Measurements from ENCODE around the gene MAML2. TPM values are rescaled to one million over a fixed set of nuclear protein-coding genes. Genes with fewer than 3 reads are reported as not detected.
"Not testable (repeated sequence)": the region's sequence is repeated elsewhere in the genome, so short reads cannot be mapped to it uniquely, and the experiment has no call there.

MAML2 gene
- total RNA-seq, 4 donors from 2014 or later = 20.0 to 33.7 (median 23.2) TPM

DNA sequence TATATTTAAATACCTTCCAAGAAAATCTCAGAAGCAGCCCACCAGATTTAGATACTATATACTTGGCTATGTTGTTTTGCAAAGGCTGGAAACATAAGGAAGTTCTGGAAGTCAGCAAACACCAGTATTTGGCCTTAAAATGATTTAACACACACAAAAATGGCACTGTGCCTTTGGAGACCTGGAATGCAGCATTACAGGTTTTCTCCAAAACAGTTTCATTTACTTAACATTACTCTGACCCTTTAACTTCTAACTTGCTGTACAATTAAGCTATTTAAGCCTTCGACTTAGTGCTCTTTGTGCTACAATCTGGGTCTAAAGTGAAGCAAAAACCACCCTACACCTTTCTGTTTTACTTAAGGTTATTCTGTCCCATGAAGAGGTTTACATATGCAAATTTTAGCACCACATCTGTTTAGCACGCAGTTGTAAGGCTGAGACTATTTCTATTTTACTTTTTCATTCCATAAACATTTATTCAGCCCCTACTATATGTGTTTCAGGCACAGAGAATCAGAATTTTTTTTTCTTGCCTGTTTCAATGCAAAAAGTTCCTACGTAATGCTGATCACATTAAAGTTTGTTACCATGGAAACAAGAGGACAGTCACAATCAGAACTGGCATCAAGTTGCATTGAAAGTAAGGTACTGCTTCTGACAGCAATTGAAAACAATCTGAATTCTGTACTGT is 70.3 kb downstream of the MAML2 start:
- DNase-seq (ENCODE audit: extremely low spot score) = no peak
- H3K4me1 ChIP-seq = peaks cover 3 to 18% (median 12%) of the 10 kb centered on the region in 4 donors
- TF ChIP-seq, protein P1, sequence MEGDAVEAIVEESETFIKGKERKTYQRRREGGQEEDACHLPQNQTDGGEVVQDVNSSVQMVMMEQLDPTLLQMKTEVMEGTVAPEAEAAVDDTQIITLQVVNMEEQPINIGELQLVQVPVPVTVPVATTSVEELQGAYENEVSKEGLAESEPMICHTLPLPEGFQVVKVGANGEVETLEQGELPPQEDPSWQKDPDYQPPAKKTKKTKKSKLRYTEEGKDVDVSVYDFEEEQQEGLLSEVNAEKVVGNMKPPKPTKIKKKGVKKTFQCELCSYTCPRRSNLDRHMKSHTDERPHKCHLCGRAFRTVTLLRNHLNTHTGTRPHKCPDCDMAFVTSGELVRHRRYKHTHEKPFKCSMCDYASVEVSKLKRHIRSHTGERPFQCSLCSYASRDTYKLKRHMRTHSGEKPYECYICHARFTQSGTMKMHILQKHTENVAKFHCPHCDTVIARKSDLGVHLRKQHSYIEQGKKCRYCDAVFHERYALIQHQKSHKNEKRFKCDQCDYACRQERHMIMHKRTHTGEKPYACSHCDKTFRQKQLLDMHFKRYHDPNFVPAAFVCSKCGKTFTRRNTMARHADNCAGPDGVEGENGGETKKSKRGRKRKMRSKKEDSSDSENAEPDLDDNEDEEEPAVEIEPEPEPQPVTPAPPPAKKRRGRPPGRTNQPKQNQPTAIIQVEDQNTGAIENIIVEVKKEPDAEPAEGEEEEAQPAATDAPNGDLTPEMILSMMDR (IDR thresholded peaks at IDR 0.05) = no peak
- TF ChIP-seq POLR2AphosphoS5 (IDR thresholded peaks at IDR 0.05) (no peak), POLR2A (IDR thresholded peaks at IDR 0.05; ENCODE audit: low read depth) (no peak), EP300 (IDR thresholded peaks at IDR 0.05) (no peak)
- H3K9me3 ChIP-seq = no peaks in the 10 kb centered on the region
- no peak overlapping the region for H3K27ac ChIP-seq (replicated peaks in 1 of 4)
- H3K4me3 ChIP-seq = no peak overlapping the region
- H3K36me3 ChIP-seq = peaks cover 0 to 6% (median 0%) of the 10 kb centered on the region in 4 donors
- intact Hi-C loops (cut with DNase I) = no loop called here
- 73% methylated on average over 3 of the region's 3 CpGs for whole genome bisulfite sequencing
- H3K27me3 ChIP-seq = no peaks in the 10 kb centered on the region

DNA sequence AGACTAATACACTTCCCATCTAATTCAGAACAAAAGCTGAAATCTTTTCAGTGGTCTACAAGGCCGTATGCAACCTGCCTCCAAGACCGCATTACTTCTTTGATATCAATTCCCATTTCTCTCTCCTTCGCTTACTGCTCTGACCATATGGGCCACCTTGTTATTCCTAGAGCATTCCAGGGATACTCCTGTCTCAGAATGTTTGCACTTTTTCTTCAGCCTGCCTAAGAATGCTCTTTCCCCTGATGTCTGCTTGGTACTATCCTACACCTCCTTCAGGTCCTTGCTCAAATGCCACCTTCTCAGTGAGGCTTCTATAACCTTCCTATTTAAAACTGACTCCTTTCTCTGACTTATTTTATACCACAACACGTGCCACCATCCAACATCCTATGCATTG is 71.2 kb downstream of the MAML2 start:
- no peak for TF ChIP-seq EP300 (IDR thresholded peaks at IDR 0.05)
- TF ChIP-seq POLR2AphosphoS5 (IDR thresholded peaks at IDR 0.05) = no peak
- no peak for TF ChIP-seq POLR2A (IDR thresholded peaks at IDR 0.05; ENCODE audit: low read depth)
- TF ChIP-seq, protein P1 (IDR thresholded peaks at IDR 0.05) = no peak
- peaks cover 10 to 26% (median 21%) of the 10 kb centered on the region in 4 donors for H3K4me1 ChIP-seq
- no peak overlapping the region for H3K27ac ChIP-seq (replicated peaks in 1 of 4)
- peaks cover 0 to 6% (median 0%) of the 10 kb centered on the region in 4 donors for H3K36me3 ChIP-seq
- 96% methylated on average over 4 of the region's 4 CpGs for WGBS
- no peaks in the 10 kb centered on the region for H3K9me3 ChIP-seq
- no peak overlapping the region for H3K4me3 ChIP-seq
- intact Hi-C loops (cut with DNase I) = no loop called here
- no peak for DNase-seq (ENCODE audit: extremely low spot score)
- H3K27me3 ChIP-seq = no peaks in the 10 kb centered on the region

DNA sequence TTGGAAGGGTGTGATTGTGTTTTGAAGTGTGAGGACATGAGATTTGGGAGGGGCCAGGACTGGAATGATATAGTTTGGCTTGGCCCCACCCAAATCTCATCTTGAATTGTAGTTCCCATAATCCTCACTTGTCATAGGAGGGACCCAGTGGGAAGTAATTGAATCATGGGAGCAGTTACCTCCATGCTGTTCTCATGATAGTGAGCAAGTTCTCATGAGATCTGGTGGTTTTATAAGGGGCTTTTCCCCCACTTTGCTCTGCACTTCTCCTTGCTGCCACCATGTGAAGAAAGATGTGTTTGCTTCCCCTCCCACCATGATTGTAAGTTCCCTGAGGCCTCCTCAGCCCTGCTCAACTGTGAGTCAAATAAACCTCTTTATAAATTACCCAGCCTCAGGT is 71.6 kb downstream of the MAML2 start:
- H3K36me3 ChIP-seq; H3K4me3 ChIP-seq; DNase-seq (ENCODE audit: extremely low spot score); intact Hi-C loops (cut with DNase I); H3K27ac ChIP-seq (replicated peaks in 1 of 4); H3K9me3 ChIP-seq; H3K27me3 ChIP-seq: not testable (repeated sequence)
- peaks cover 12 to 26% (median 22%) of the 10 kb centered on the region in 4 donors for H3K4me1 ChIP-seq

DNA sequence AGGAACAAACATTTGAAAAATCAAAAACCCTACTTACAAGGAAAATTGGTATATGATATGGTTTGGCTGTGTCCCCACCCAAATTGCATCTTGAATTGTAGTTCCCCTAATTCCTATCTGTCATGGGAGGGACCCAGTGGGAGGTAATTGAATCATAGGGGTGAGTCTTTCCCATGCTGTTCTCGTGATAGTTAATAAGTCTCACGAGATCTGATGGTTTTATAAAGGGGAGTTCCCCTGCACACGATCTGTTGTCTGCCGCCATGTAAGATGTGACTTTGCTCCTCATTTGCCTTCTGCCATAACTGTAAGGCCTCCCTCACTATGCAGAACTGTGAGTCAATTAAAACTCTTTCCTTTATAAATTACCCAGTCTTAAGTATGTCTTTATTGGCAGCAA is 74.5 kb downstream of the MAML2 start:
- H3K36me3 ChIP-seq; H3K4me3 ChIP-seq; H3K27ac ChIP-seq (replicated peaks in 1 of 4); H3K27me3 ChIP-seq; H3K9me3 ChIP-seq; DNase-seq (ENCODE audit: extremely low spot score): not testable (repeated sequence)
- peaks cover 21 to 49% (median 33%) of the 10 kb centered on the region in 4 donors for H3K4me1 ChIP-seq
- intact Hi-C loops (cut with DNase I) = loop anchor here (5.0 kb wide), 1 partner anchor 64 kb away; no protein-coding TSS in a partner anchor
- WGBS = 88% methylated on average over 4 of the region's 4 CpGs

DNA sequence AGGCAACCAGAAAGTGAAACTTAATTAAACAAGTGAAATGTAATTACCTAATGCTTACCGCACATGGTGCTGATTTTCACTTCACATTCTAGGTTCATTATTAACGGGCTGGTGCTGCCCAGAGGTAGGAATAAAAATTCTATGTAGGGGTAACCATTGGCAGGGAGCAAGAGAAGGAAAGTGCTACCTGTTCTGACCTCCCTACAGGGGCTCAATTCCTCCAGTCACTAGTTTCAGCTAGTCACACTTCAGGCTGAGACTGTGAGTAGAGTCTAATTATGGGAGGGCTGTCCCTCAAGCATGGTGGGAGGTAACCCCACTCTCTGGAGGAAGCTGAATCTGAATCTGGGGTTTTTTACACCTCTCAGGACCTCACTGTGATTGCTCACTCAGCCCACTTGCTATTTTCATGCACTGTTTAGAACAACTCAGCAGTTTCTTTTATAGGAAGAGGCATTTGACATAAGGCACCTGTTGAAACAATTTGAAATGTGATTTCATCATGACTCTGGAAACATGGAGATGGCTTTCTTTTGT is 75.4 kb downstream of the MAML2 start:
- Histone ChIP-seq H3K36me3 (peaks cover 0 to 6% (median 0%) of the 10 kb centered on the region in 4 donors), H3K4me3 (no peak overlapping the region), H3K27ac (replicated peaks in 1 of 4) (peak overlapping the region in 3 of 4 donors; percentile 34 to 45 (median 42)), H3K27me3 (no peaks in the 10 kb centered on the region), H3K4me1 (peaks cover 24 to 50% (median 38%) of the 10 kb centered on the region in 4 donors), H3K9me3 (no peaks in the 10 kb centered on the region)
- no peak for DNase-seq (ENCODE audit: extremely low spot score)
- intact Hi-C loops (cut with DNase I) = loop anchor here (5.0 kb wide), 1 partner anchor 65 kb away; no protein-coding TSS in a partner anchor
- TF ChIP-seq EP300 (IDR thresholded peaks at IDR 0.05) (no peak), POLR2AphosphoS5 (IDR thresholded peaks at IDR 0.05) (peak in 1 of 2 donors; percentile 25), POLR2A (IDR thresholded peaks at IDR 0.05; ENCODE audit: low read depth) (no peak)
- TF ChIP-seq, protein P1 (IDR thresholded peaks at IDR 0.05) = no peak
- WGBS = 64% methylated on average over 2 of the region's 2 CpGs

Measured in esophagus muscularis mucosa (tissue), 4 donors.